ENCODE measurements around the gene CCDC112. TPM values are rescaled to one million over a fixed set of nuclear protein-coding genes. Genes with fewer than 3 reads are reported as not detected.

CCDC112 gene
- total RNA-seq, 2 experiments from 2014 or later: 9.7 to 15.8 TPM

DNA sequence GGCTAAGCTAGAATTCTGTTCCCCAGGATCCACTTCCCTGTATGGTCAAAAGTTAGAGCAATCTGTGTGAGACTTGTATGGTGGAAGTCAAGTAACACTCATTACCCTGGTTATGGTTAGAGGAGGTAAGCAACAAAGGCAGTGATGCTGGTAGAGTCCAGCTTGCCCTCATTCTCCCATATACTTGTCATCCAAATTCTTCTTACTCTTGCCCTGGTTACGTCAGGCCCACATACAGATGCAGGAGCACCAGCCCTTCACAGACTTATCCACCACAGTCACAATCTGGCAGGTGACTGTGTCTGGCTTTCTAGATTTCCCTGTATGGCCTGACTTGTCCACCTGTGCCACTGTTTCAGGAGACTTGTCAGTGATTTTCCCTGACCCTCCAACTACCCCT, 69.2 kb downstream of the CCDC112 start:
- intact Hi-C loops (cut with micrococcal nuclease; ENCODE audit: unreplicated experiment): no loop called here
- no peaks in the 10 kb centered on the region for H3K79me2 ChIP-seq (ENCODE audit: insufficient read depth, low read depth, low read length)
- no peak for TF ChIP-seq EZH2phosphoT487 (IDR thresholded peaks at IDR 0.05; ENCODE audit: borderline replicate concordance, low read depth, low read length)
- TF ChIP-seq, protein P1, sequence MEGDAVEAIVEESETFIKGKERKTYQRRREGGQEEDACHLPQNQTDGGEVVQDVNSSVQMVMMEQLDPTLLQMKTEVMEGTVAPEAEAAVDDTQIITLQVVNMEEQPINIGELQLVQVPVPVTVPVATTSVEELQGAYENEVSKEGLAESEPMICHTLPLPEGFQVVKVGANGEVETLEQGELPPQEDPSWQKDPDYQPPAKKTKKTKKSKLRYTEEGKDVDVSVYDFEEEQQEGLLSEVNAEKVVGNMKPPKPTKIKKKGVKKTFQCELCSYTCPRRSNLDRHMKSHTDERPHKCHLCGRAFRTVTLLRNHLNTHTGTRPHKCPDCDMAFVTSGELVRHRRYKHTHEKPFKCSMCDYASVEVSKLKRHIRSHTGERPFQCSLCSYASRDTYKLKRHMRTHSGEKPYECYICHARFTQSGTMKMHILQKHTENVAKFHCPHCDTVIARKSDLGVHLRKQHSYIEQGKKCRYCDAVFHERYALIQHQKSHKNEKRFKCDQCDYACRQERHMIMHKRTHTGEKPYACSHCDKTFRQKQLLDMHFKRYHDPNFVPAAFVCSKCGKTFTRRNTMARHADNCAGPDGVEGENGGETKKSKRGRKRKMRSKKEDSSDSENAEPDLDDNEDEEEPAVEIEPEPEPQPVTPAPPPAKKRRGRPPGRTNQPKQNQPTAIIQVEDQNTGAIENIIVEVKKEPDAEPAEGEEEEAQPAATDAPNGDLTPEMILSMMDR (conservative IDR thresholded peaks at IDR 0.05; ENCODE audit: low read length): no peak
- no peak overlapping the region for H2AFZ ChIP-seq (ENCODE audit: low read length)
- no TSS peak for BruUV-seq (replicated peaks)
- H3K9me3 ChIP-seq (ENCODE audit: low read length): no peaks in the 10 kb centered on the region
- ChIA-PET CTCF (ENCODE audit: unreplicated experiment) (no interaction called here), POLR2A (no interaction called here)
- peaks cover 5% of the 10 kb centered on the region for H3K4me1 ChIP-seq (ENCODE audit: insufficient read depth, low read length, poor library complexity, severe bottlenecking)
- H3K4me2 ChIP-seq (ENCODE audit: low read length): no peak overlapping the region
- H3K4me3 ChIP-seq (ENCODE audit: low read depth, low read length, poor library complexity, severe bottlenecking): no peak overlapping the region
- DNase-seq (ENCODE audit: low spot score): no peak
- H3K36me3 ChIP-seq (ENCODE audit: insufficient read depth, low read length): peaks cover 76% of the 10 kb centered on the region
- H3K27ac ChIP-seq (ENCODE audit: low read depth, low read length, poor library complexity, severe bottlenecking): no peak overlapping the region
- no peaks in the 10 kb centered on the region for H3K9me2 ChIP-seq (ENCODE audit: insufficient read depth, low read length)
- no peaks in the 10 kb centered on the region for H4K20me1 ChIP-seq (ENCODE audit: insufficient read depth, low read length)

Small RNA genes lying within 50 kb of the gene (small RNA-seq; reads per million reads assigned to genes)
- not detected for gene HMGN1P15

Other genes with a start within 250 kb of the CCDC112 start
- gene TRIM36, start 126.7 kb downstream of the CCDC112 start, total RNA-seq (2014; rRNA removed; shearing (Covaris generic)): not detected in 2 replicates
- not detected in 2 replicates for gene TRIM36, start 126.7 kb downstream of the CCDC112 start, total RNA-seq (2022)
- gene PGGT1B, start 33.8 kb downstream of the CCDC112 start, total RNA-seq (2014; rRNA removed; shearing (Covaris generic)): 17.8 and 19.7 TPM in 2 replicates
- 47.7 and 54.7 TPM in 2 replicates for gene PGGT1B, start 33.8 kb downstream of the CCDC112 start, total RNA-seq (2022)
- gene FEM1C, start 248.1 kb upstream of the CCDC112 start, total RNA-seq (2014; rRNA removed; shearing (Covaris generic)): 4.6 and 5.6 TPM in 2 replicates
- 9.0 and 9.5 TPM in 2 replicates for gene FEM1C, start 248.1 kb upstream of the CCDC112 start, total RNA-seq (2022)